Endothelial cell of umbilical vein (primary cell): Measurements from ENCODE around the gene TESMIN. TPM values are rescaled to one million over a fixed set of nuclear protein-coding genes. Genes with fewer than 3 reads are reported as not detected.

Experiments
- BruUV-seq: library from RNA; stranded (reverse); fragments of 400-500 nt; replicated peaks from 2 replicates; lab custom pipeline; 2021; lab: Mats Ljungman, UMichigan
- CTCF ChIA-PET: fragments of 300-600, 350-600 bp; sonication (Branson Sonifier 250); formaldehyde crosslinking; loops from one replicate; lab custom pipeline; 2021; ENCODE audit warnings: antibody characterized with exemption, inconsistent platforms; lab: Charles Lee
- POLR2A ChIA-PET: fragments of 300-600, 350-600 bp; sonication (Branson Sonifier 250); formaldehyde crosslinking; loops from one replicate; lab custom pipeline; 2021; ENCODE audit warnings: antibody characterized with exemption, inconsistent platforms; lab: Charles Lee
- DNase-seq: peaks from one replicate; pipeline ENCODE4 v3.0.0-alpha.2; 2011; ENCODE audit warnings: low read depth, low spot score
- FAIRE-seq: peaks from 2 replicates; lab custom pipeline; 2011; peaks lifted over from hg19 to GRCh38; lab: Jason Lieb, UNC
- H2AFZ ChIP-seq: 2 replicates; pipeline ENCODE4 v1.6.0; 2012; ENCODE audit warnings: low read depth, low read length, control low read depth, inconsistent platforms
- H3K27ac ChIP-seq: 2 replicates; pipeline ENCODE4 v1.5.1; 2011; ENCODE audit warnings: low read depth, mild to moderate bottlenecking, control low read depth, low read length, moderate library complexity; ENCODE audit not compliant: insufficient read depth
- H3K27me3 ChIP-seq, 2 experiments: 2 replicates each; pipeline versions ENCODE4 v1.6.0 to v1.6.1; 2011; ENCODE audit warnings: low read length in 2 of 2, mixed read lengths in 1 of 2; ENCODE audit not compliant: control insufficient read depth in 2 of 2, insufficient read depth in 2 of 2
- H3K36me3 ChIP-seq, 2 experiments: 2 replicates in 1 of 2; 3 replicates in 1 of 2; pipeline ENCODE4 v1.5.1; 2011; ENCODE audit warnings: low read length in 2 of 2, mild to moderate bottlenecking in 1 of 2, moderate library complexity in 1 of 2; ENCODE audit not compliant: control insufficient read depth in 2 of 2, insufficient read depth in 2 of 2; ENCODE audit errors: extremely low read depth in 1 of 2
- H3K4me1 ChIP-seq: 3 replicates; pipeline ENCODE4 v1.5.1; 2011; ENCODE audit warnings: mild to moderate bottlenecking, low read length; ENCODE audit not compliant: control insufficient read depth, insufficient read depth; ENCODE audit errors: extremely low read depth
- H3K4me2 ChIP-seq: 2 replicates; pipeline ENCODE4 v1.6.1; 2011; ENCODE audit warnings: low read length, control low read depth, mixed read lengths; ENCODE audit not compliant: insufficient read depth
- H3K4me3 ChIP-seq, 3 experiments: fragments of 200-600 bp in 1 of 3; sonication (generic), shearing (Covaris generic) in 1 of 3; replicated peaks in 1 of 3; 2 replicates each; pipeline ENCODE4 v1.5.1; 2011 to 2016; ENCODE audit warnings: control low read depth in 3 of 3, low read length in 3 of 3, mild to moderate bottlenecking in 2 of 3, inconsistent platforms in 1 of 3, low read depth in 1 of 3, moderate library complexity in 1 of 3; ENCODE audit not compliant: insufficient read depth in 1 of 3
- H3K79me2 ChIP-seq: 2 replicates; pipeline ENCODE4 v1.6.0; 2012; ENCODE audit warnings: low read length, inconsistent platforms; ENCODE audit not compliant: control insufficient read depth, insufficient read depth
- H3K9ac ChIP-seq: replicated peaks from 2 replicates; pipeline ENCODE3; 2011; ENCODE audit warnings: low read length, control low read depth; ENCODE audit not compliant: insufficient read depth; ENCODE audit errors: extremely low read depth
- H3K9me1 ChIP-seq: replicated peaks from 3 replicates; pipeline ENCODE4 v1.6.0; 2011; ENCODE audit warnings: mild to moderate bottlenecking, low read length; ENCODE audit not compliant: control insufficient read depth, insufficient read depth; ENCODE audit errors: extremely low read depth
- H3K9me3 ChIP-seq: replicated peaks from 2 replicates; pipeline ENCODE4 v1.5.1; 2012; ENCODE audit warnings: low read length, inconsistent platforms; ENCODE audit not compliant: control insufficient read depth, insufficient read depth
- H4K20me1 ChIP-seq: replicated peaks from 2 replicates; pipeline ENCODE3; 2011; ENCODE audit warnings: mild to moderate bottlenecking, low read length; ENCODE audit not compliant: control insufficient read depth, insufficient read depth; ENCODE audit errors: extremely low read depth
- CTCF ChIP-seq, 2 donors: IDR thresholded peaks; 1 replicate in 1 of 2; 2 replicates in 1 of 2; pipeline ENCODE4 v1.5.1; 2011; ENCODE audit warnings: low read length in 2 of 2, mild to moderate bottlenecking in 2 of 2, moderate library complexity in 2 of 2, control low read depth in 1 of 2, inconsistent platforms in 1 of 2, low read depth in 1 of 2; ENCODE audit not compliant: insufficient read depth in 1 of 2; ENCODE audit errors: extremely low read depth in 1 of 2
- EZH2 ChIP-seq: IDR thresholded peaks from 2 replicates; pipeline ENCODE4 v1.6.1; 2012; ENCODE audit warnings: borderline replicate concordance, low read depth, mild to moderate bottlenecking, moderate library complexity, low read length, inconsistent platforms; ENCODE audit not compliant: severe bottlenecking
- FOS ChIP-seq: IDR thresholded peaks from 2 replicates; pipeline ENCODE4 v1.6.1; 2011; ENCODE audit warnings: mild to moderate bottlenecking, low read length, moderate library complexity, borderline replicate concordance; ENCODE audit not compliant: insufficient read depth
- GATA2 ChIP-seq: IDR thresholded peaks from 2 replicates; pipeline ENCODE4 v1.7.0; 2011; ENCODE audit warnings: low read depth, mild to moderate bottlenecking, moderate library complexity, mixed read lengths, low read length; ENCODE audit not compliant: insufficient read length, insufficient read depth
- JUN ChIP-seq: IDR thresholded peaks from 2 replicates; pipeline ENCODE4 v1.6.1; 2011; ENCODE audit warnings: borderline replicate concordance, low read depth; ENCODE audit not compliant: insufficient read length, insufficient read depth
- MAX ChIP-seq: IDR thresholded peaks from 2 replicates; pipeline ENCODE4 v1.6.1; 2011; ENCODE audit not compliant: insufficient read depth, insufficient read length
- MYC ChIP-seq: IDR thresholded peaks from one replicate; pipeline ENCODE4 v1.6.1; 2011; ENCODE audit warnings: mild to moderate bottlenecking, low read depth, low read length
- POLR2A ChIP-seq: IDR thresholded peaks from 2 replicates; pipeline ENCODE4 v1.6.1; 2012; ENCODE audit warnings: low read depth, mild to moderate bottlenecking, control low read depth, low read length
- POLR2AphosphoS5 ChIP-seq: IDR thresholded peaks from 2 replicates; pipeline ENCODE4 v1.6.1; 2012; ENCODE audit warnings: low read depth, mild to moderate bottlenecking, control low read depth, low read length, moderate library complexity; ENCODE audit not compliant: insufficient read depth
- dilution Hi-C: fragments of 300-500 bp; cut with MboI; formaldehyde crosslinking; loops from one replicate; pipeline ENCODE4 v1.15.0; 2019; ENCODE audit warnings: low sequenced_read_pairs; ENCODE audit not compliant: extremely low pct_ligation_motif_present
- intact Hi-C: fragments of 100-400 bp; cut with micrococcal nuclease; formaldehyde crosslinking; loops from one replicate; pipeline ENCODE4 v1.10.0; 2022
- polyA plus RNA-seq, 4 experiments: library from polyadenylated mRNA; depleted of rRNA in 3 of 4; stranded (reverse) in 3 of 4; unstranded in 1 of 4; fragments of >200 nt; gene quantifications; 2 replicates each; pipeline versions ENCODE4 v1.2.1 to v1.2.3, GENCODE V29; 2011 to 2012; ENCODE audit warnings: missing spikeins in 1 of 4
- total RNA-seq: library from RNA; stranded (reverse); gene quantifications from 2 replicates; pipeline ENCODE4 v1.2.3, GENCODE V29; 2021

The TESMIN gene
- total and polyA plus RNA-seq, 2 donors (not counting 3 experiments of a cell fraction or from before 2014, with no cell fraction given), result 1.7 to 6.1 TPM

GRCh38 chr11:68667511-68668500 is 83.5 kb downstream of the TESMIN start:
- H3K27ac ChIP-seq, result no peak overlapping the region
- no peaks in the 10 kb centered on the region for H3K9me1 ChIP-seq
- H3K9ac ChIP-seq, result no peak overlapping the region
- no peaks in the 10 kb centered on the region for H3K27me3 ChIP-seq
- dilution Hi-C loops, result no loop called here
- DNase-seq (no peak), FAIRE-seq (no peak)
- H3K9me3 ChIP-seq, result no peaks in the 10 kb centered on the region
- no peaks in the 10 kb centered on the region for H4K20me1 ChIP-seq
- H3K4me3 ChIP-seq, result no peak overlapping the region
- no TSS peak for BruUV-seq
- H3K4me1 ChIP-seq, result no peaks in the 10 kb centered on the region
- no peak for TF ChIP-seq EZH2
- TF ChIP-seq GATA2, result no peak
- no peak for TF ChIP-seq POLR2A
- no peak for TF ChIP-seq MAX
- TF ChIP-seq POLR2AphosphoS5, result no peak
- no peak for TF ChIP-seq FOS
- no peak for TF ChIP-seq CTCF (IDR thresholded peaks at IDR 0.05; ENCODE audit: extremely low read depth in 1 of 2, insufficient read depth in 1 of 2, low read depth in 1 of 2, low read length in 2 of 2)
- TF ChIP-seq MYC, result no peak
- no peak for TF ChIP-seq JUN
- CTCF ChIA-PET, result no interaction called here
- POLR2A ChIA-PET, result no interaction called here
- H3K36me3 ChIP-seq, result no peaks in the 10 kb centered on the region
- no peak overlapping the region for H2AFZ ChIP-seq
- intact Hi-C loops, result no loop called here
- no peaks in the 10 kb centered on the region for H3K79me2 ChIP-seq
- H3K4me2 ChIP-seq, result no peak overlapping the region
